Endodermal cell (in vitro differentiated cells): Measurements from ENCODE around the gene USP53. TPM values are rescaled to one million over a fixed set of nuclear protein-coding genes. Genes with fewer than 3 reads are reported as not detected.

ENCODE experiments used
- DNase-seq: peaks from one replicate; pipeline ENCODE4 v3.0.0-alpha.2; 2017
- H3K27ac ChIP-seq: 2 replicates; pipeline ENCODE4 v1.5.1; 2013; ENCODE audit warnings: mild to moderate bottlenecking, low read depth, low read length, moderate library complexity
- H3K27me3 ChIP-seq: 2 replicates; pipeline ENCODE4 v1.6.1; 2013; ENCODE audit warnings: mild to moderate bottlenecking, low read length, moderate library complexity; ENCODE audit not compliant: insufficient read depth, control insufficient read depth, poor library complexity, severe bottlenecking
- H3K36me3 ChIP-seq: 2 replicates; pipeline ENCODE4 v1.7.0; 2013; ENCODE audit warnings: mild to moderate bottlenecking, low read length, moderate library complexity; ENCODE audit not compliant: control insufficient read depth, insufficient read depth
- H3K4me1 ChIP-seq: one replicate; pipeline ENCODE4 v1.7.0; 2013; ENCODE audit warnings: low read length; ENCODE audit not compliant: control insufficient read depth, insufficient read depth
- H3K4me3 ChIP-seq: 2 replicates; pipeline ENCODE4 v1.5.1; 2013; ENCODE audit warnings: mild to moderate bottlenecking, low read length, moderate library complexity
- H3K9ac ChIP-seq: 2 replicates; pipeline ENCODE4 v1.6.1; 2013; ENCODE audit warnings: mild to moderate bottlenecking, low read length, moderate library complexity; ENCODE audit not compliant: poor library complexity, severe bottlenecking; ENCODE audit errors: extremely low read depth
- H3K9me3 ChIP-seq: 2 replicates; pipeline ENCODE4 v1.6.1; 2013; ENCODE audit warnings: mild to moderate bottlenecking, low read length, moderate library complexity; ENCODE audit not compliant: control insufficient read depth
- H3K27ac Mint-ChIP-seq: 2 replicates; pipeline ENCODE4 v1.8.0; 2020; ENCODE audit warnings: mixed read lengths
- H3K27me3 Mint-ChIP-seq: 2 replicates; pipeline ENCODE4 v1.8.0; 2021; ENCODE audit warnings: mild to moderate bottlenecking, mixed read lengths; ENCODE audit not compliant: insufficient read depth
- H3K36me3 Mint-ChIP-seq: 2 replicates; pipeline ENCODE4 v1.8.0; 2020; ENCODE audit warnings: low read depth, mixed read lengths
- H3K4me1 Mint-ChIP-seq: 2 replicates; pipeline ENCODE4 v1.8.0; 2020; ENCODE audit warnings: mixed read lengths
- H3K4me3 Mint-ChIP-seq: 2 replicates; pipeline ENCODE4 v1.8.0; 2020; ENCODE audit warnings: mild to moderate bottlenecking, moderate library complexity, mixed read lengths
- H3K9me3 Mint-ChIP-seq: 2 replicates; pipeline ENCODE4 v1.8.0; 2020; ENCODE audit warnings: mild to moderate bottlenecking, mixed read lengths
- CTCF ChIP-seq: fragments of 200-600 bp; sonication (generic); conservative IDR thresholded peaks from 2 replicates; pipeline ENCODE4 v1.5.0; 2021; ENCODE audit warnings: antibody characterized with exemption, mild to moderate bottlenecking
- WGBS, 2 experiments: methylation state at CpG; one replicate each; pipeline versions ENCODE4 v1.1.5 to v1.1.7; 2013; ENCODE audit warnings: missing lambda C conversion rate in 2 of 2, mixed read lengths in 1 of 2; ENCODE audit not compliant: insufficient coverage in 1 of 2, insufficient read length in 1 of 2; 5-methylcytosine and 5-hydroxymethylcytosine counted together
- total RNA-seq, 2 donors: library from RNA; stranded (reverse); fragmentation: NEBNext Ultra II Directional in 1 of 2; extraction: Animal tissue kit (Norgen Biotek cat#: 25700) in 1 of 2; gene quantifications; 2 replicates in 1 of 2; 3 replicates in 1 of 2; pipeline ENCODE4 v1.2.1, GENCODE V29; 2021

Gene USP53
- total RNA-seq, 2 donors from 2014 or later = 32.6 to 60.8 TPM

GRCh38 chr4:119189638-119190037 is 22.9 kb upstream of the USP53 start:
- Histone ChIP-seq H3K4me3 (no peak overlapping the region), H3K4me1 (no peaks in the 10 kb centered on the region), H3K9me3 (no peaks in the 10 kb centered on the region), H3K27ac (no peak overlapping the region), H3K36me3 (no peaks in the 10 kb centered on the region), H3K27me3 (no peaks in the 10 kb centered on the region), H3K9ac (no peak overlapping the region)
- Mint-ChIP-seq H3K9me3 (no peaks in the 10 kb centered on the region), H3K27ac (no peak overlapping the region), H3K4me1 (no peaks in the 10 kb centered on the region), H3K36me3 (no peaks in the 10 kb centered on the region), H3K4me3 (no peak overlapping the region), H3K27me3 (no peaks in the 10 kb centered on the region)
- WGBS, 2 experiments = 50 to 83% methylated on average over 1 of the region's 1 CpG
- no peak for DNase-seq
- no peak for TF ChIP-seq CTCF

GRCh38 chr4:119190354-119190753 is 22.2 kb upstream of the USP53 start:
- no peaks in the 10 kb centered on the region for H3K9me3 Mint-ChIP-seq
- Histone ChIP-seq H3K27me3 (no peaks in the 10 kb centered on the region), H3K9ac (no peak overlapping the region), H3K4me3 (no peak overlapping the region), H3K36me3 (no peaks in the 10 kb centered on the region), H3K4me1 (no peaks in the 10 kb centered on the region), H3K9me3 (no peaks in the 10 kb centered on the region), H3K27ac (no peak overlapping the region)
- DNase-seq = no peak
- H3K4me3 Mint-ChIP-seq = no peak overlapping the region
- H3K27me3 Mint-ChIP-seq = no peaks in the 10 kb centered on the region
- no peak for TF ChIP-seq CTCF
- no peaks in the 10 kb centered on the region for H3K36me3 Mint-ChIP-seq
- WGBS, 2 experiments = 88% methylated on average over 2 of the region's 2 CpGs; no CpG with 5 or more reads in 1 of the 2 experiments
- no peak overlapping the region for H3K27ac Mint-ChIP-seq
- H3K4me1 Mint-ChIP-seq = no peaks in the 10 kb centered on the region

DNA sequence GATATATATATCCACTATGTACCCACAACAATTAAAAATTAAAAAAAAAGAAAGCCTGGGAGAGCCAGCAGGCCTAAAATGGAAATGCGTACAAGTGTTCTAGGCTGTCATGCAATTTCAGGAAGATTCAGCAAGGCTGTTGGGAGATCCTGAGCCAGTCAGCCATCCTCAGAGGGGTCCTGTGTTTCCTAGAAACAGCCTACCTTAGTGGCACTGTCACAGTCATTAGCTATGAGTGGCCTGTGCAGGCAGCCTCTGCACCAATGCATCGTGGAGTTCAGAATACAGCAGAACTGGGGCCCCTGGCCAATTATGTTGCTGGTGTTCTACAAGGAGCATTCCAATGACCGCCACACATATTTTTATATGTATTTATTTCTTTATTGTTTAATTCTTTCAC is 21.0 kb upstream of the USP53 start:
- 90 to 100% methylated on average over 2 to 3 of the region's 3 CpGs for WGBS, 2 experiments
- H3K27ac ChIP-seq = no peak overlapping the region
- Mint-ChIP-seq H3K36me3 (peaks cover 2% of the 10 kb centered on the region), H3K4me1 (no peaks in the 10 kb centered on the region), H3K27me3 (no peaks in the 10 kb centered on the region), H3K27ac (no peak overlapping the region), H3K9me3 (no peaks in the 10 kb centered on the region), H3K4me3 (no peak overlapping the region)
- no peaks in the 10 kb centered on the region for H3K27me3 ChIP-seq
- H3K4me3 ChIP-seq = no peak overlapping the region
- H3K36me3 ChIP-seq = no peaks in the 10 kb centered on the region
- no peaks in the 10 kb centered on the region for H3K4me1 ChIP-seq
- no peaks in the 10 kb centered on the region for H3K9me3 ChIP-seq
- TF ChIP-seq CTCF = no peak
- DNase-seq = no peak
- H3K9ac ChIP-seq = no peak overlapping the region
